NCI-H82 treated with DMSO at 0.1 percent for 48 hours (cell line): ENCODE data around the gene CTSZ.
"Not testable (repeated sequence)": the region's sequence is repeated elsewhere in the genome, so short reads cannot be mapped to it uniquely, and the experiment has no call there.

Experiments used
- DNase-seq: peaks from one replicate; lab custom pipeline; 2025; ENCODE audit not compliant: unreplicated experiment; lab: John Stamatoyannopoulos, UW

The CTSZ gene

GRCh38 chr20:58982406-58983114 is 24.5 kb downstream of the CTSZ start:
- no peak for DNase-seq

- no peak for DNase-seq
Observed at GRCh38 chr20:58981628-58982364, 25.3 kb downstream of the CTSZ start.

GRCh38 chr20:58980711-58981627 is 26.1 kb downstream of the CTSZ start, which contains the start of gene NELFCD:
Gene NELFCD, plus strand, starts transcription at chr20:58981256. Its CDS starts 54 bp downstream, at chr20:58981310.
- peak; percentile 61 for DNase-seq

- peak; percentile 75 for DNase-seq
Observed at GRCh38 chr20:58978351-58979190, 28.5 kb downstream of the CTSZ start.

- no peak for DNase-seq
Observed at GRCh38 chr20:58976061-58976730, 30.9 kb downstream of the CTSZ start.

DNA sequence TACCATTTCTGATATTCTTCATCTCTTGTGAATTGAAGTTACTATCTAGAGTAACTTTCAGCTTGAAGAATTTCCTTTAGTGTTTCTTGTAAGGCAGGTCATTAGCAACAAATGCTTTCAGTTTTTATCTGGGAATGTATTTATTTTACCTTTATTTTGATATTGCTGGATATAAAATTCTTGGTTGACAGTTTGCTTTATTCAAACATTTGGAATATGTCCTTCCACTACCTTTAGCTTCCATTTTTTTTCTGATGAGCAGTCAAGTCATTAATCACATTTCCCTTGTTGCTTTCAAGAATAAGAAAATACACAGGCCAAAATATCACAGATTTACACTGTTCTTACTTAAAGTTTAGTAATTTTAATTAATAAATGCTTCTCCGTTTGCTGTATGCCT is 31.7 kb downstream of the CTSZ start:
- DNase-seq = no peak

GRCh38 chr20:58973866-58974265 is 33.2 kb downstream of the CTSZ start:
- DNase-seq = no peak

DNA sequence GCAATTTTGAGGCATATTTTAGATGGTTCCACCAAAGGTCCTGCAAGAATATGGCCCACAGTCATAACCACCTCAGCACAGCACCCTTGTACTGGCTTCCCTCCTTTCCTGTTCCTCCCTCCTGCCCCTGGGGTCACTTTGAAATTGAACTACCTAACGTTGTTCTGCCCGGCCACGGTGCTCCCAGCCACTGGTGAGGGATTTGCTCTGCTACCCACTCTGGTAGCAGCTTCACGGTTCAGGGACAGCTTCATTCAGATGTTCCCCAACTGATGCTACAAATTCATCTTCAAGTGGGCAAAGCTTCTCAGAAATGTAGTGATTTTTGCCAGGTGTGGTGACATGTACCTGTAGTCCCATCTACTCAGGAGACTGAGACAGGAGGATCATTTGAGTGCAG is 33.9 kb downstream of the CTSZ start:
- no peak for DNase-seq

DNA sequence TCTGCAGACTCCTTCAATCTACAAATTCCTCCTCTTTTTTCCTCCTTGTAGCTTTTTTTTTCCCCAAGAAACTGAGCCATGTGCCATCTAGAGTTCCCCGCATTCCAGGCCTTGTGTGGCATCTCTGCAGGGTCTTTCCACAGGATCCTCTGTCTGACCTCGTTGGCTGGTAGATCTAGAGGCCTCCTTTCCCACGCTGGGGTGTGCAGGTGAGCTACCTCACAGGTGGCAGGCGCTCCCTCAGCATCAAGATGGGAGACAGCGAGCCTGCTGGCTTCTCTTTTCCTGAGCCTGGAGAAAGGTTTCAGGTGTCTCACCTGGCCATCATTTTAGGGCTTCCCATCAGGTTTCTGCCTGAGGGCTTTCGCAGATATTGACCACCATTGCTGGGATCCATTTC is 35.6 kb downstream of the CTSZ start:
- DNase-seq = no peak

DNA sequence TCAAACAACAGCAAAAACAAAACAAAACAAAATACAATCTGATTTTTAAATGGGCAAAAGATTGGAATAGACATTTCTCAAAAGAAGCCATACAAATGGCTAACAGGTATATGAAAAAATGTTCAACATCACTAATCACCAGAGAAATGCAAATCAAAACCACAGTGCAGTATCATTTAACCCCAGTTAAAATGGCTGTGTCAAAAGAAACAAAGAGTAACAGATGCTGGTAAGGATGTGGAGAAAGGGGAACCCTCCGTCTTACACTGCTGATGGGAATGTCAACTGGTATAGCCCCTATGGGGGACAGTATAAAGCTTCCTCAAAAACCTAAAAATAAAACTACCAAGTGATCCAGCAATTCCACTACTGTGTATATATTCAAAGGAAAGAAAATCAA is 36.9 kb downstream of the CTSZ start:
- no peak for DNase-seq

GRCh38 chr20:58969439-58969838 is 37.6 kb downstream of the CTSZ start:
- DNase-seq = no peak

DNA sequence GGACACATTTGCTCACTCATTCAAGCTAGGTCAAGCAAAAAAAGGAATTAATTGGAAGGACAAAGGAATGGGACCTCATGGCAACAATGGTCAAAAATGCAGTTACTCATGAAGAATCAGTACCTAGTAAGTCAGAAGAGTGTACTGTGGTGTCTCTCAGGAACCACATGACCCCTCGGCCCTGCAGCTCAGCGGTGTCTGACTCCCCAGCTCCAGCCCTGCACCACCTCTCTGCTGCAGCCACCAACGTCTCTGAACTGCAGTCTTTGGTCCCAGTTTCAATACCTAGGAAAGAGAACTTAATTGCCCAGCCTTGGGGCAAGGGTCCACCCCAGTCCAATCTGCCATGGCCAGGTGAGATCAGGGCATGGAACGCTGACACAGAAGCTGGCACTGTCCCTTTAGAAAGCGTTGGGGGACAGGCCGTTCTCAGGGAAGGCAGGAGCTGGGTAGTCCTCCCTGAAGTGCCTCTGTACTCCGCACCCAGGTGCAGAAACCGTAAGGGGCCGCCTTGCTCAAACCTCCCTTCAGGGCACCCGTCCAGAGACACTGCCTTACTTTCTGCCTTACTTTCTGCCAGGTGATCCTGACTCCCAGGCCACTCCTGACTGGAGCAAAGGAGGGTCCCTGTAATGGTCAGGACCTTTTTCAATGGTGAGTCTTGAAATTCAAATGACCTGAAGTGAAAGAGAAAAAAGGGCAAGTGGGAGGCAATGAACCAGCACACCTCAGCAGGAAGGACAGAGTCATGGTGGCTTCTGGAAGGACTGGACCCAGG is 39.2 kb downstream of the CTSZ start:
- DNase-seq = no peak

DNA sequence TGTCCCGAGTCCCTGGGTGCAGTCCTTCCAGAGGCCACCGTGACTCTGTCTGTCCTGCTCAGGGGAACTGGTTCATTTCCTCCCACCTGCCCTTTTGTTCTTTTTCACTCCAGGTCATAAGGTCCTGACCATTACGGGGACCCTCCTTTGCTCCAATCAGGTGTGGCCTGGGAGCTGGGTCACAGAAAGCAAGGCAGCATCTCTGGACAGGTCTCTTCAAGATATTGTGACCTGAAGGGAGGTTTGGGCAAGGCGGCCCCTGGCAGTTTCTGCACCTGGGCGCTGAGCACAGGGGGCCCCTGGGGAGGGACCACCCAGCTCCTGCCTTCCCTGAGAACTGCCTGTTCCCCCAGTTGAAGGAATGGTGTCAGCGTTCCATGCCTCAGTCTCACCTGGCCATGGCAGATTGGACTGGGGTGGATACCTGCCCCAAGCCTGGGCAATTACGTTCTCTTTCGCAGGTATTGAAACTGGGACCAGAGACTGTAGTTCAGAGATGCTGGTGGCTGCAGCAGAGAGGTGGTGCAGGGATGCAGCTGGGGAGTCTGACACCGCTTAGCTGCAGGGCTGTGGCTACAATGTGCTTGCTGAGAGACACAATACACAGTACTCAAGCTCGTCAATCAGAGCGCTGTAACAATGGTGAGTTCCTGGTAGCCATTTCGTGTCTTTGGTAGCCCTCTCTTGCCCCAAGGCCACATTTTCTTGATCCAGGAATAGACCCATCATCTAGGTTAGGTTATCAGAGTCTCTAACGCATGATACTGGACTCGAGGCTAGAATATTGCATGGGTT is 41.6 kb downstream of the CTSZ start:
- no peak for DNase-seq

DNA sequence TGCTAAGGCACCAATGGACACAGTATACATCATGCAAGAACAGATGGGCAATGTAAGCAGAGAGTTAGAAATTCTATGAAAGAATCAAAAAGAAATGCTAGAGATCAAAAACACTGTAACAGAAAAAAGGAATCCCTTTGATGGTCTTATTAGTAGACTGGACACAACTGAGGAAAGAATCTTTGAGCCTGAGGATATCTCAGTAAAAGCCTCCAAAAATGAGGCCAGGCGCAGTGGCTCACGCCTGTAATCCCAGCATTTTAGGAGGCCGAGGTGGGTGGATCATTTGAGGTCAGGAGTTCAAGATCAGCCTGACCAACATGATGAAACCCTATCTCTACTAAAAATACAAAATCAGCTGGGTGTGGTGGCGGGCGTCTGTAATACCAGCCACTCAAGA is 43.1 kb downstream of the CTSZ start:
- DNase-seq = not testable (repeated sequence)

GRCh38 chr20:58963060-58963584 is 43.9 kb downstream of the CTSZ start:
- DNase-seq = no peak

DNA sequence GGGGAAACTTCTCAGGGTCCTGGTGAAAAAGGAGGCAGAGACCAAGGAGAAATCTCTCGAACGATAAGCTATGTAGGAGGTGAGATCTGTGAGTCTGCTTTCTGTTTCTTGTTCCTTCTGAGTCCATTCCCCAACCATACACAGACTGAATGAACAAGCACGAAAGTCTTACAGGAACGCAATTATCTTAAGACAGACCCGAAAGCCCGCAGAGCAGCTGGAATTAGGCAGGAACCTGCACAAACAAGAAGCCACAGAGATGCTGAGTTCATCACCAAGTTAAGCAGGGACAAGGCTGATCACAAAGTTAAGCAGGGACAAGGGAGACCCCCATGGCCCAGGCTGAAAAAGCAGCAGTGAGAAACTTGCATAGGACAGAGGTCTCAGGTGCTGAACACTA is 47.4 kb downstream of the CTSZ start:
- no peak for DNase-seq

DNA sequence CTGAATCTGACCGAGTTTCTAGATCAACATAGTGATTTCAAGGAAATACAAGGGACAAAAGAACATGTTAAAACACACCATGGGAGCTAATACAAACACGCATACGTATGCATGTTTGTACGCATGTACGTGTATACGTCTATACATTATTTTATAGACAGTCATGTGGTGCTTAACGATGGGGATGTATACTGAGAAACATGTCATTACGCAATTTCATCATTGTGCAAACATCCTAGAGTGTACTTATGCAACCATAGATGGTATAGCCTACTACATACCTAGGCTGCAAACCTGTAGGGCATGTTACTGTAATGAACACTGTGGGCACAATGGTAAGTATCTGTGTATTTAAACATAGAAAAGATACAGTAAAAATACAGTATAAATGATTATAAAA is 51.0 kb downstream of the CTSZ start:
- DNase-seq = no peak

GRCh38 chr20:58953050-58953449 is 54.0 kb downstream of the CTSZ start:
- no peak for DNase-seq
